Rectal smooth muscle tissue (tissue), 1 donor: ENCODE measurements around the gene C9orf72.

Experiments
- H3K27ac ChIP-seq: one replicate; pipeline ENCODE4 v1.7.0; 2013; ENCODE audit warnings: low read depth, low read length, inconsistent platforms
- H3K27me3 ChIP-seq: one replicate; pipeline ENCODE4 v1.7.0; 2013; ENCODE audit warnings: low read length; ENCODE audit not compliant: control insufficient read depth, insufficient read depth
- H3K36me3 ChIP-seq: one replicate; pipeline ENCODE4 v1.7.0; 2013; ENCODE audit warnings: low read length; ENCODE audit not compliant: control insufficient read depth, insufficient read depth
- H3K4me1 ChIP-seq: one replicate; pipeline ENCODE4 v1.7.0; 2013; ENCODE audit warnings: low read length; ENCODE audit not compliant: control insufficient read depth, insufficient read depth
- H3K4me3 ChIP-seq: one replicate; pipeline ENCODE4 v1.7.0; 2013; ENCODE audit warnings: low read length
- H3K9ac ChIP-seq: one replicate; pipeline ENCODE4 v1.7.0; 2013; ENCODE audit warnings: low read length

C9orf72 gene

DNA sequence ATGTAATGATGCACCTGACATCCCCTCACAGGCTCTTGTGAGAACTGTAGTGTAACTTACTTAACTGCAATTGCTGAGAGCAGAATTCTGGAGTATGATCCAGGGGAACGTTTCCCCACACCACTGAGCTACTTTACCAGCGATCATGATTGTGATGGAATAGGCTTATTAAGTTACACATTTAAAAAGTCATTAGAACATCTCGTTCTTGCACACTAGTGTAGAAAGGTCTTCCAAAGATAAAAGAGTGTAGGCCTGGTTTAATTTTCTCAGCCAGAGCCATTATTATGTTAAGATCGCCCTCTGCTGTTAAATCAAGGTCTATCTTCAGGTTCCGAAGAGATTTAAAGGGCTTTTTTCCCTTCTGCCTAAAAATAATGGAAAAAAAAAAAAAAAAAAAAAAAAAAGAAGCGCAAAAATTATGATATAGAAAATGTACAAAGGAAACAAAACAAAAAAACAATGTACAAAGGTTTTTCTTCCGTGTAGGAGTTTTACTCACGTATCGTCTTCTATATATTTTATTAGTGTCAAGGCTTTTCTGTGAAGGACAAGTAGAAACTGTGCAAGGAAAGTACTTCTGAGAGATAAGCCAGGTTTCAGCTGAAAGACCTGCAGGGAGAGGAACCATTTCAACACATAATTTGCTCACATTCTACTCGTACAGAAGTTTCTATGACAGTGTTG lies 25.1 kb downstream of the C9orf72 start:
- Histone ChIP-seq H3K27me3 (no peaks in the 10 kb centered on the region), H3K27ac (no peak overlapping the region), H3K4me1 (no peaks in the 10 kb centered on the region), H3K9ac (no peak overlapping the region), H3K36me3 (no peaks in the 10 kb centered on the region), H3K4me3 (no peak overlapping the region)

DNA sequence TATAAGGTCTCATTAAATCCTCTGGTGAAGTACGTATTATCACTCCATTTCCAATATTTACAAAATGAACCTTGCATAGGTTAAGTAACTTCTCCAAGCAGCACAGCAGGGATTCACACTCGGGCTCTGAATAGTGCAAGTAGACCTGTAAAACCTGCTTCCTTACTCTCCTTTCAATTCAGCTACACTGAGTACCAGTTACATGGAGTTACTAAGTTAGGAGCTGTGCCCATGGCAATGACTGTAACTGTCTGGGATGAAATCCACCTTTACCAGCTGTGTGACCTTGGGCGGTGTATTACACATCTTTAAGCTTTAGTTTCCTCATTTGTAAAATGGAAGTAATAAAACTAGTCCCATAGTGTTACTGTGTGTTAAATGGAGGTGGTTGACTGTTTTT lies 27.8 kb downstream of the C9orf72 start:
- no peaks in the 10 kb centered on the region for H3K27me3 ChIP-seq
- no peak overlapping the region for H3K4me3 ChIP-seq
- peaks cover 6% of the 10 kb centered on the region for H3K4me1 ChIP-seq
- no peak overlapping the region for H3K27ac ChIP-seq
- H3K36me3 ChIP-seq = no peaks in the 10 kb centered on the region
- H3K9ac ChIP-seq = no peak overlapping the region

- Histone ChIP-seq H3K36me3 (no peaks in the 10 kb centered on the region), H3K4me1 (peaks cover 19% of the 10 kb centered on the region), H3K4me3 (no peak overlapping the region), H3K27ac (no peak overlapping the region), H3K27me3 (no peaks in the 10 kb centered on the region), H3K9ac (no peak overlapping the region)
These were observed 30.8 kb downstream of the C9orf72 start for GRCh38 chr9:27542508-27542907.

- Histone ChIP-seq H3K27me3 (no peaks in the 10 kb centered on the region), H3K9ac (no peak overlapping the region), H3K36me3 (no peaks in the 10 kb centered on the region), H3K27ac (no peak overlapping the region), H3K4me3 (no peak overlapping the region), H3K4me1 (peaks cover 19% of the 10 kb centered on the region)
These were observed 31.5 kb downstream of the C9orf72 start for GRCh38 chr9:27541740-27542139.

DNA sequence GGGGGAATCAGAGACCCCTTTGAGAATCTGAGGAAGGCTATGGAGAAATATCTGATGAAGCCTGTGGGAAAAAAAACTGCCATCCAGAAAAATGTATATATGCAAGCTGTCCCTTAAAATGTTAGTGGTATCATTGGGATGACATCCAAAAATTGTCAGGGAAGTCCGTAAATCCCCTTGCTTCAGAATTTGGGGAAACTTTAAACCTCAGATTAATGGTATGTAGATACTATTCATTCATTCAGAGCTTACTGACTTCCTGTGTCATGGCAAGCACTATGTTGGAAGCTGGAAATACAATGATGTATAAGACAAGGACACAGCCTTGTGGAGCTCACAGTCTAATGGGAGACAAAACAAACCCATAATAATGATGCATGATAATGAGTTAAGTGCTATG lies 32.8 kb downstream of the C9orf72 start:
- H3K4me1 ChIP-seq = peaks cover 19% of the 10 kb centered on the region
- H3K36me3 ChIP-seq = no peaks in the 10 kb centered on the region
- peak overlapping the region; percentile 67 for H3K27ac ChIP-seq
- H3K27me3 ChIP-seq = no peaks in the 10 kb centered on the region
- H3K4me3 ChIP-seq = no peak overlapping the region
- H3K9ac ChIP-seq = no peak overlapping the region

DNA sequence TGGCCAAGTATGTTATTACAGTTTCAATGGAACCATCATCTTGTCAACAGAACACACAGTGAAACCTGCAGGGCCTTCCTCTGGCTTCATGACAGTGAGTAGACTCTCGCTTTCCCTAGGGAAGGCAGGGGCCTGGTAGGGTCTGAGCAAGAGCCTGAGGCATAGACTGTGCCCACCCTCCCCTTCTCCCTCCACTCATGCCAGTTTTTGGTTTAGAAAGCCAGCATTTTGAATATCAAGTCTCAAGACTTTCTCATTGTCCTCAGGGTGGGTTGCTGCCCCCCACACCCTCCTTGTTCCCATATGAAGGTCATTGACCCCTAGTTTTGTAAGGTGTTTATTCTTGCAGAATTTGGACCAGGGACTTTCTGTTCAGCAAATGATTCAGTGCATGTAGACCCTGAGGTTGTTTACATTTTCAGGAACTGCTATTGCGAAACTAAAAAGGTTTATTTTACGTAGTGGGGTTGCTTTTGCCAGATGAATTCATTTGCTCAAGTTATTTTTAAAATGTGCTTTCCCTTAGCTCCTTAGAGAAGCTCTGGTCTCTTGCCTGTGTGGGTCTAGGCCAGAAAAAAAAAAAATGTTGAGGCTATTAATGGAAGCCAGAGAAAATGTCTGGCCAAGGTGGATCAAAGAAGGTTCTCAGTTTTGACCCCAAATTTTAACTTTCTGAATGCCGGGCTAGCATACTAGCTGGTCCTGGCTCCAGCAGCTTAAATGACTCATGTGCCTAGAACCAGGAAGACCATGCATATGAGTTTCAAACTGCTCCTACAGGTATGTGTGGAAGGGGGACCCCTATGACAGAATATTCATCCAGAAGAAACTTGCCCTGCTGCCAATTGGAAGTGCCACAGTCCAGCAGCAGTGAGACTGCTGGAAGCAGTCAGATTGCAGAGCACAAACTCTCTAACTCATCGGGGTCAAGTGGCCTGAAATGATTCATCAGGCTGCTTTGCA lies 33.5 kb downstream of the C9orf72 start:
- H3K9ac ChIP-seq = no peak overlapping the region
- no peaks in the 10 kb centered on the region for H3K36me3 ChIP-seq
- no peak overlapping the region for H3K4me3 ChIP-seq
- H3K27me3 ChIP-seq = no peaks in the 10 kb centered on the region
- peaks cover 19% of the 10 kb centered on the region for H3K4me1 ChIP-seq
- H3K27ac ChIP-seq = peak overlapping the region; percentile 81

- Histone ChIP-seq H3K4me1 (peaks cover 25% of the 10 kb centered on the region), H3K36me3 (no peaks in the 10 kb centered on the region), H3K27ac (no peak overlapping the region), H3K4me3 (no peak overlapping the region), H3K27me3 (no peaks in the 10 kb centered on the region), H3K9ac (no peak overlapping the region)
These were observed 34.6 kb downstream of the C9orf72 start for GRCh38 chr9:27538647-27539046.

- no peak overlapping the region for H3K27ac ChIP-seq
- no peak overlapping the region for H3K9ac ChIP-seq
- H3K4me1 ChIP-seq = peaks cover 25% of the 10 kb centered on the region
- H3K27me3 ChIP-seq = no peaks in the 10 kb centered on the region
- H3K4me3 ChIP-seq = no peak overlapping the region
- no peaks in the 10 kb centered on the region for H3K36me3 ChIP-seq
These were observed 35.5 kb downstream of the C9orf72 start for GRCh38 chr9:27537756-27538155.

DNA sequence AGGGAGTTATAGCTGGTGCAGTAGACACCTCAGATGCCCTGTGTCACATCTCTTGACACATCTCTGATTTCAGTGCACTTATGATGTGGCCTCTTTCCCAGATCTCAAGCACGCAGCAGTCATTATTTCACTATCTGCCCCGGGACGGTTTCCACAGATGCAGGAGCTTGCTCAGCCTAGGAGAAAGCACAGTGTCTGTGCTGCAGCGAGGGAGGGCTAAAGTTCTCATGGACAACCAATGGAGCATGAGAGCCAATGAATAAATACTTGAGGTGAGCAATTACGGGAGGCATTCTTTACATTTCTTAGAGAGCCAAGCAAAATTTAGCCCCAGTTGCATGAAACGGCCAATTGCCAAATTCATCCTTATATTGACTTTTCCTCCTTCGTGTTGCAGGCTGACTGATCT lies 36.2 kb downstream of the C9orf72 start:
- Histone ChIP-seq H3K4me1 (peaks cover 25% of the 10 kb centered on the region), H3K4me3 (no peak overlapping the region), H3K27ac (no peak overlapping the region), H3K27me3 (no peaks in the 10 kb centered on the region), H3K9ac (no peak overlapping the region), H3K36me3 (no peaks in the 10 kb centered on the region)

DNA sequence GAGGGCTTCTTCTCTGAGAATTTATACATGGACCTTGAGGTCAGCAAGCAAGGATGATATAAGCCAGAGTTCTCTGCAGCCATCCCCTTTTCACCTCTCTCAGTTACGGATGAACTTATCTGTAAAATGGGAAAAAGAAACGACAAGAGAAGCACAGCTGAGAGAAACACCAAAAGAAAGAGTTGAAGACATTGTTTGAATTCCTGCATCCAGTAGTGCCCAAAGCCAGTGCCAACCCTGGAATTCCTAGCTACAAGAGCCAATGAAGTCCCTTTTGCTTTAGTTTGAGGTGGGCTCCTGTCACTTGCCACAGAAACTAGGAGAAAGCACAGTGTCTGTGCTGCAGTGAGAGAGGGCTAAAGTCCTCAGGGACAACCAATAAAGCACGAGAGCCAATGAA lies 37.1 kb downstream of the C9orf72 start:
- H3K4me1 ChIP-seq = peaks cover 25% of the 10 kb centered on the region

DNA sequence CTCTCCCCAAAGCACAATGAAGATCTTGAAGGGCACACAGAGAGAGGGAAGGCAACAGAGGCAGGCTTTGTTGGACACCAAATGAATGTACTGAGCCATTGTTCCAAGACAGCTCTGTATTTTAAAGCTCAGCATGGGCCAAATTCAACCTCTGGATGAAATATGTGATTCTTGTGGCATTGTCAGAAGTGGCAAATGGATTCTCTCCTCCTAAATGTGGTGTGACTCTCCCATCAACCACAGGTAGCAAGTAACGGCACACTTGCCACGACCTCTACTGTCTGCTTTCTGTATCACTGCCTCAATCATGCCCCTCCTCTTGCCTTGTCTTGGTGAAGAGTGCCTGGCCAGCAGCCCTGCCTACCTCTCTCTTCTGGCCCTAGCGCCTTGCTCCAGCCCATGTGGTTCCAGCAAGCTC lies 37.6 kb downstream of the C9orf72 start:
- Histone ChIP-seq H3K4me3 (no peak overlapping the region), H3K27ac (no peak overlapping the region), H3K9ac (no peak overlapping the region), H3K36me3 (no peaks in the 10 kb centered on the region), H3K27me3 (no peaks in the 10 kb centered on the region), H3K4me1 (peaks cover 22% of the 10 kb centered on the region)

More for the DNA sequence above, 37.1 kb downstream of the C9orf72 start:
- Histone ChIP-seq H3K4me3 (no peak overlapping the region), H3K27ac (no peak overlapping the region), H3K27me3 (no peaks in the 10 kb centered on the region), H3K9ac (no peak overlapping the region), H3K36me3 (no peaks in the 10 kb centered on the region)

DNA sequence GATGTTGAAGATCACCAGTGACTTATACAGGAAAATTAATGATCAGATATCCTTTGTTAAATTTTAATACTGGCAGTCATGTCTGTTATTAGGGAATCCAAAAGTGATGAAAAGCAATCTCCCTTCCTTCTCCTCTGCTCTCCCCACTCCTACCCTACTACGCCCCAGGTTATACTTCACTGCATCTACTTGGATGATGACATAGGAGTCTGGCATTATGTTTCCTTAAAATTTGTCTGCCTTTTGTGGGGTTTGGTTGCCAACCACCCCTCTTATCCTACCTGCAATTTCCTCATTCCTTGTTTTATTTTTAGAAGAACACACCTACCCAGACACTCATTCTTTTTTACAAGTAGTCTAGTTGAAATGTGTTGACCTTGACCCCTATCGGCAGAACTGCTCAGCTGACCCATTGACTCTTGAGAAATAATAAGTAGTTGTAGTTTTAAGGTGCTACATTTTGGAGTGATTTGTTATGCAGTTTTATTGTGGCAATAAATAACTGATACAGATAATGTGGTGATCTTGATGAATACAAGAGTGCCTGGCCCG lies 38.5 kb downstream of the C9orf72 start:
- Histone ChIP-seq H3K9ac (no peak overlapping the region), H3K27ac (peak overlapping the region; percentile 44), H3K4me3 (no peak overlapping the region), H3K27me3 (no peaks in the 10 kb centered on the region), H3K36me3 (no peaks in the 10 kb centered on the region), H3K4me1 (peaks cover 13% of the 10 kb centered on the region)
